ENCODE results near the gene NAGLU. TPM values are rescaled to one million over a fixed set of nuclear protein-coding genes. Genes with fewer than 3 reads are reported as not detected.

NAGLU gene
- total RNA-seq, 2 donors from 2014 or later, result 81.5 to 123 TPM

- Histone ChIP-seq H3K4me1 (replicated peaks) (peaks cover 28% of the 10 kb centered on the region), H3K27me3 (replicated peaks; ENCODE audit: insufficient read depth) (no peaks in the 10 kb centered on the region), H3K9me3 (no peaks in the 10 kb centered on the region), H3K27ac (peak overlapping the region in 1 of 2 donors; percentile 79), H3K4me3 (peak overlapping the region in 1 of 2 donors; percentile 82), H3K36me3 (peaks cover 0 to 8% of the 10 kb centered on the region in 2 donors)
- DNase-seq (ENCODE audit: low spot score), result no peak
- TF ChIP-seq POLR2A (IDR thresholded peaks at IDR 0.05) (no peak), POLR2AphosphoS5 (IDR thresholded peaks at IDR 0.05) (no peak), CTCF (IDR thresholded peaks at IDR 0.05) (no peak)
- 10% methylated on average over 1 of the region's 1 CpG for WGBS
- intact Hi-C loops (cut with DNase I), result no loop called here
Measured at GRCh38 chr17:42563543-42563942, 27.5 kb downstream of the NAGLU start.

- no peak for DNase-seq (ENCODE audit: low spot score)
- Histone ChIP-seq H3K27ac (no peak overlapping the region), H3K36me3 (peaks cover 0 to 8% of the 10 kb centered on the region in 2 donors), H3K9me3 (no peaks in the 10 kb centered on the region), H3K27me3 (replicated peaks; ENCODE audit: insufficient read depth) (no peaks in the 10 kb centered on the region), H3K4me3 (no peak overlapping the region), H3K4me1 (replicated peaks) (peaks cover 28% of the 10 kb centered on the region)
- intact Hi-C loops (cut with DNase I), result no loop called here
- TF ChIP-seq POLR2A (IDR thresholded peaks at IDR 0.05) (no peak), CTCF (IDR thresholded peaks at IDR 0.05) (no peak)
- WGBS, result 84% methylated on average over 9 of the region's 9 CpGs
Measured at GRCh38 chr17:42563950-42564349, 27.9 kb downstream of the NAGLU start.

- no peaks in the 10 kb centered on the region for H3K9me3 ChIP-seq
- peaks cover 0 to 8% of the 10 kb centered on the region in 2 donors for H3K36me3 ChIP-seq
- no peak overlapping the region for H3K27ac ChIP-seq
- TF ChIP-seq POLR2AphosphoS5 (IDR thresholded peaks at IDR 0.05) (no peak), CTCF (IDR thresholded peaks at IDR 0.05) (no peak), POLR2A (IDR thresholded peaks at IDR 0.05) (no peak)
- no peak for DNase-seq (ENCODE audit: low spot score)
- H3K4me1 ChIP-seq (replicated peaks), result peaks cover 28% of the 10 kb centered on the region
- H3K4me3 ChIP-seq, result no peak overlapping the region
- intact Hi-C loops (cut with DNase I), result no loop called here
- H3K27me3 ChIP-seq (replicated peaks; ENCODE audit: insufficient read depth), result no peaks in the 10 kb centered on the region
- 86% methylated on average over 15 of the region's 15 CpGs for WGBS
Measured at GRCh38 chr17:42564815-42565522, 28.9 kb downstream of the NAGLU start.

GRCh38 chr17:42565523-42566214, 29.6 kb downstream of the NAGLU start:
- Histone ChIP-seq H3K27me3 (replicated peaks; ENCODE audit: insufficient read depth) (no peaks in the 10 kb centered on the region), H3K9me3 (no peaks in the 10 kb centered on the region), H3K4me3 (no peak overlapping the region), H3K36me3 (peaks cover 0 to 8% of the 10 kb centered on the region in 2 donors), H3K27ac (no peak overlapping the region), H3K4me1 (replicated peaks) (peaks cover 28% of the 10 kb centered on the region)
- WGBS, result 89% methylated on average over 14 of the region's 16 CpGs
- TF ChIP-seq CTCF (IDR thresholded peaks at IDR 0.05) (no peak), POLR2A (IDR thresholded peaks at IDR 0.05) (no peak), POLR2AphosphoS5 (IDR thresholded peaks at IDR 0.05) (no peak)
- intact Hi-C loops (cut with DNase I), result no loop called here
- DNase-seq (ENCODE audit: low spot score), result no peak

All from prostate gland (tissue), 2 donors.